GM21390 (cell line): ENCODE results near the gene SCAMP3.
"Not testable (repeated sequence)": the region's sequence is repeated elsewhere in the genome, so short reads cannot be mapped to it uniquely, and the experiment has no call there.

Source experiments
- ATAC-seq: cut with Tn5 transposase; IDR thresholded peaks from one replicate; pipeline ENCODE4 v1.9.1; 2021; ENCODE audit not compliant: unreplicated experiment

SCAMP3 gene

DNA sequence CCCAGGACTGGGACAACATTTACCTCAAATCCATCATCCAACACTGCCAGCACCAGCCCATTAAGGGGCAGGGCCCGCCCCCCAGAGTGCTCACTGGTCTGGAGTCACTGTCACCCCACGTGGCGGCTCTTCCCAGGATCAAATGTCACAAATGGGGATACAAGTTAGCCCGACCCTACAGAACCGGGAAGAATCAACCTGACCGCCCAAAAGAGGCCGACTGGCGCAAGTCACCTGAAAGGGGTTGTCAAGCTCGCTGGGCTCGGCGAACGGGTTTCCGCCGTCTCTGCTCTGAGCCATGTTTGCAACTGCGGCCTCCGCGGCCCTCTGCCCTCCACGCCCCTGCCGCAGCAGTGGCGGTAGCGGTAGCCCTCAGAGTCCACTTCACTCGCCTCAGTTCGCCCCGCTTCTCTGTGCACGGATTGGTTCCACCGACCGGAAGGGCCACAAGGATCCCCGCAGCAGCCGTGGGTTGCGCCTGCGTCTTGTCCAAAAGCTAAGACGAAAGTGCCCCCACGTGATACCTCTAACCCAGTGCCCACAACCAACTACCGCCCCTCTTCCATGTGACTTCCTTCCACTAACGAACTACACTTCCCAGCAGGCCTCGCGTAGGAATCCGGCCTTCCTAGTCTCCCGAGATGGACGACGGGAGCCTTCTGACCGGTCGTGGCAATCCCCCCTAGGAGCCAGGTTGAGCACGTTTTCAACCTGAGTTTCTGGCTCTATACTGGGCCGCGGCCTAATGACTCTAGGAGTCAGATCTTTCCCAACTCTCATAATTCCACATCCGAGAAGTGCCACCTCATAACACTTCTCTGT is at the start of gene SCAMP3:
Gene SCAMP3 (minus strand): TSS at position 509 of the 822 bp plus-strand sequence. CDS start 209 bp downstream, at position 300.
- peak; percentile 84 for ATAC-seq

DNA sequence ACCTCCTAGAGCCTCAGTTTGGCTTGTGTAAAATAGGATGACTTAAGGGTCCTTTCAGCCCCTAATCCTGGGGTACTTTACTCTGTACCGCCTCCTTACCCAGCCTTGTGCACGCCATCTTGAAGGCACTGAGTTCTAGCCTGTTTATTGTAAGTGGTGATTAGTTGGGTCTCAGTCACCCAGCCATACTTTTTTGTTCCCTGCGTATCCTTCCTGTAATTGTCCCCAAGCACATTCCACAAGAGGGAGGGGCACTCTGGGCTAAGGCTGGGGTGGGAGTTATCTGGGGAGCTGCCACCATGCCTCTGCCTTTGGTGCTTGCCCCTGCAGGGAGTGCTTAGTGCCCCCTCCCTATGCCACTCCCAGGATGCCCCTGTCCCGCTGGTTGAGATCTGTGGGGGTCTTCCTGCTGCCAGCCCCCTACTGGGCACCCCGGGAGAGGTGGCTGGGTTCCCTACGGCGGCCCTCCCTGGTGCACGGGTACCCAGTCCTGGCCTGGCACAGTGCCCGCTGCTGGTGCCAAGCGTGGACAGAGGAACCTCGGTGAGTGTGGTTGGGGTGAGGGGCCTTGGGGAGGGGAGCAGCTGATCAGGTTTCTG is 47.4 kb upstream of the SCAMP3 start:
- no peak for ATAC-seq

DNA sequence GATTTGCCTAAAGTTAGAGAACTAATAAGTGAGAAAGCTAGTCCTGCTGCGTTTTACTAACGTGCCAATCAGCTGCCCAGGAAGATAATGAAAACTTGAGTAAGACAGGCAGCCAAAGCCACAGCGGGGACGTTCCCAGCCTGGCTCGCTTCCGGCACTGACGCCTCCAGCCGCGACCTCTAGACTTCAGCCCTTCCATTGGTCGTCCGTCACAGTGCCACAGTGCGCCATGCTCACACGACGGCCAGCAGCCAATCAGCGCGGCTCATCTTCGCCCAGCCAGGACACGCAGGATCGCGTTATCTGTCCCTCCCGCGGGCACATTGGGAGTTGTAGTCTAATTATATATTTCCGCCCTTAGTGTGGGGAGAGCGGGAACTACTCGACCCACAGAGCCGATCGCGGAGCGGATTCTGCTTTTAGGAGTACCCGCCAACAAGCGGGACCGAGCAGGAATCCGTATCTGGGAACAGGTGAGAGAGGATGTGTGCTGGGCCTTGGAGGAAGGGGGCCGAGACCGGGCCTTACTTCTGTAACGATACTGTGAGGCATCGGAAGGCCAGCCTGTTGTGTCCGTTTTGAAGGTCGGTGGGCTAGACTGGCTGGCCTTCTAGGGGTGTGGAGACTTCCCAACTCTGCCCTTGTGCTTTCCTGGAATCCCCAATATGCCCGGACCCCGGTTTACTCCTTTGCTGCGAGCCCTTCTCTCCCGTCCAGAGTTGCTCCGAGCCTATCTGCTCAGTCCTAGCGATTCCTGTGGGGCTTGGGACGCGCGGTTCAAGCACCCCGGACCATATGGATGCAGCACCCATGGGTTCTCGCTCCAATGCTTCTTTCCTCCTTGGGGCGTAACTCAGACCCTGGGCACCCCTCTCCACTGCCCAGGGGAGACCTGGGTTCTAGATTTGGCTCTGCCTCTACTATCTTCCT is 46.6 kb upstream of the SCAMP3 start, which contains the start of gene FDPS:
Gene FDPS (plus strand): TSS at position 374 of the 930 bp plus-strand sequence. CDS start 924 bp downstream, outside the sequence.
- peak; percentile 94 for ATAC-seq

DNA sequence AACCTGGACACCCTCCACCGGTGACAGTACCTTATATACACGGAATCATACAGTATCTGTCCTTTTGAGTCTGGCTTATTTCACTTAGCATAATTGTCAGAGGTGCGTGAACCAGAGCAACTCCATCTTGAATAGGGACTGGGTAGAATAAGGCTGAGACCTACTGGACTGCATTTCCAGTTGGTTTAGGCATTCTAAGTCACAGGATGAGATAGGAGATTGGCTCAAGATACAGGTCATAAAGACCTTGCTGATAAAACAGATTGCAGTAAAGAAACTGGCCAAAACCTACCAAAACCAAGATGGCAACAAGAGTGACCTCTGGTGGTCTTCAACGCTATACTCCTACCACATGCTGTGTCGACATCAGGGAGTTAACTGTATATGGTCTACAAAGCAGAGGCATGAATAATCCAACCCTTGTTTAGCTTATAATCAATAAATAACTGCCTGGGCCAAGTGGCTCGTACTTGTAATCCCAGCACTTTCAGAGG is 45.1 kb upstream of the SCAMP3 start:
- no peak for ATAC-seq

DNA sequence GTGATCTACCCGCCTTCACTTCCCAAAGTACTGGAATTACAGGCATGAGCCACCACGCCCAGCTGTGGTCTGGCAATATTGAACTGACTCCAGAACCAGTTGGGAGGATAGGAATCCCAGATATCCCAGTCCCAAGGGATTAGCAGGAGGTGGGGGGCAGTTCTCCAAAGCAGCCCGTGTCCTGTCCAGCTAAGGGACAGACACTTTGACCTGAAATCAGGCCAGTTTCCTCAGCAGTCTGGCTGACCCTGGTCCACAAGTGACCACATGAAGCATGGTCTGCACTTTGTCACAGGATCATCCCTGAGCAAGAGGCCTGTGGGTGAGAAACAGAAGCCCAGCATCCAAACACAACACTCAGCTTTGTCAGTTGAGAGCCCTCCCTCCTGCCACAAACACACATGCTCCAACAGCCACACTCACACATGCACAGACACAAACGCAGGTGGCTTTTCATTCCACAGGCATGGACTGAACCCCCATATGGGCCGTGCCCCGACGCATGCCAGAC is 43.8 kb upstream of the SCAMP3 start:
- ATAC-seq = no peak

DNA sequence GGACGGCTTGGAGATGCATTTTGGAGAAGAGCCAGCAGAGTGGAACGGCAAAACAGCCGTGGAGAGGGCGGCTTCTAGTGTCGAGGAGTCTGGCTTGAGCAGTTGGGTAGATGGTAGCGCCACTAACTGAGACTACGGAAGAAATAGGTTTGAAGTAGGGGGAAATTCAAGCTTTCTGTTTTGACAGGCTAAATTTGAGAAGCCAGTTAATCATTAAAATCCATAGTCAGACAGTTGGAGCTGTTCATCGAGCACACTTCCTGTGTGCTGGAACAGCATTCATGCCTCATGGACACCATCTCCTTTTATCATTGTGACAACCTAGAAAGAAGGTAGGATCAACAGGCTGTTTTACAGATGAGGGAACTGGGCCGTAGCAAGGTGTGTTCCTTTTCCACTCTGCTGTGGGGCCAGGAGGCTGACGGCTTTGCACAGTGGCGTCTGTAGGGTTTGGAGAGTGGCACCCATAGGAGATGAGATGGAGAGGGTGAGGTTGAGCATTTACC is 42.5 kb upstream of the SCAMP3 start:
- ATAC-seq = no peak

DNA sequence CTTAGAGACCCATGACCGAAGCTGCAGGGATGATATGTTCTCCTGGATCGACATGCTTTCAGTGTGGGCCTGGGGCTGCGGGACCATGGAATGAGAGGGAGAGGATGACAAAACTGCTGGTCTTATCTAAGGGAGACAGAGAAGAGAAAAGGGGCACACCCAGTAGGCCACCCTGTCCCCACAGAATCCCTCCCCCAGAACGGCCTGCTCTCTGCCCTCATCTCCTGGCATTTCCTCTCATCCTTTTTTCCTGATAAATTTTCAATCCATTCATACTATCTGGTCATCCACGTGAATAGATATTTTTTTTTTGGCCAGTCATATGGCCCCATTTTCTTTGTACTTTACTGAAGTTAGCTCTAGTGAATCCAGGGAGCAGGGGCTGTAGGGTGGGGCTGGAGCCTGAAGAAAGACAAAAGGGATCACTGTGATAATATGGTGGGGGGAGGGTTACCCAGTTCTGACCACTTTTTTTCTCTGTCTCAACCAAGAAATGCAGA is 39.2 kb upstream of the SCAMP3 start, which contains the start of gene PKLR:
Gene PKLR (minus strand): TSS at position 97 of the 500 bp plus-strand sequence. CDS start 43 bp downstream, at position 54.
- ATAC-seq = no peak

DNA sequence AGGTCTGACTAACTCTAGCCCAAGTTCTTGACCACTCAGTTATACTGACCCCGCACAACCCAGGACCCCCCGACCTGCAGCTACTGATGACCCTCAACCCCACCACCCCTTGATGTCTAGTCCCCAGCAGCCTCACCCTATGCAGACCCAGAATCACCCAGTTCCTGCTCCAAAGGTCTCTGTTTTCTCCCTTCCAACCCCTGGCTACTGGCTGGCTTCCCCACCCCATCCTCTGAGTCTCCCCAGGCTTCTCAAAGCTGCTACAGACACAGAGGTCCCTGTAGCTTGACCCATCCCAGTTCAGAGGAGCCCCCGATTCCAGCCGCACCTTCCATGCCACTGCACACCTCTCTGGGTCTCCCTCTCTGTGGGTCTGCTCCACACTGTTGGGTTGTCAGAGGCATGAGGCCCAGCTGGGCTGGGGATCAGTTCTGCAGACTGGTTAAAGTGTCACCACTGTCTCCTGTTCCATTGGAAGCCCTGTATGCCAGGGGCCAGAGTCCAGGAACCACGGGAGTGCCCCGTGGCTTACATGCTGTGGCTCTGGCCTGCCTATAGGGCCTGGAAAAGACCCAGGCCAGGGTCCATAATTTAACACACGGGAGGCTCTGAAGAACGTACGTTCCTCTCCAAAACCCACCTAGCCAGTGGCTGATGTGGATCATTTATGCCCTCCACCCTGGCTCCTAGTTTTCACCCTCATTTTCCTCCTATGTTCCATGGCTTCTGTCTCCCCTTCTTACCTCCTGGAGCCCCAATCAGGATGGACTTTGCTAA is 38.6 kb upstream of the SCAMP3 start:
- ATAC-seq = no peak

DNA sequence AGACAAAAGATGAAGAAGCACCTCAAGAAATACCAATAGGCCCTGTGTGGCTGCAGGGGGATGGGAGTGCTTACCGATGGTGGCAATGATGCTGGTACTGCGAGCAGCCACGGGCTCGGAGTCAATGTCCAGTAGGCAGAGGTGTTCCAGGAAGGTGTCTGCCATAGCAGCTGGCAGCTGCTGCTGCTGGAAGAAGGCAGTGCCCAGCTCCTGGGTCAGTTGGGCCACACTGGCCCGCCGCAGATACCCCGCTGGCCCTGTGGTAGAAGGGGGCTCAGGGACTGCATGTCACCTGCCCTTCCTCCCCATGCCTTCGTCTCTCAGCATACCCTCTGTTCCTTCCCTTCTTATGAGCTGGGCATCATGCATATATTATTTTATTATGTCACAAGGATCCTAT is 37.9 kb upstream of the SCAMP3 start:
- ATAC-seq = no peak

DNA sequence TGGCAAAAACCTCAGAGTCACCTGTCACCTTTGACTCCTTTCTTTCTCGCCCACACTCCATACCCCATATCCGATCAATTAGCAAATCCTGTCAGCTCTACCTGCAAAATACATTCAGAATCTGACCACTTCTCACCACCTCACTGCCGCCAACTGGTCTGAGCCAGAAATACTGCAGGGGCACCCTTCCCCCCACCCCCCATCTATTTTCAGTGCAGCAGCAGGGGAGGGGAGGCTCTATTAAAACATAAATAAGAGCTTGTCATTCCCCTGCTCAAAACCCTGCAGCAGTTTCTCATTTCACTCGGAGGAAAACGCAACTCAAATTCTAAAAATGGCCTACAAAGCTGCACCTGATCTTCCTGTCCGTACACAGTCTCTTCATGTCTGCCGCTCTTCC is 35.2 kb upstream of the SCAMP3 start:
- ATAC-seq = no peak

DNA sequence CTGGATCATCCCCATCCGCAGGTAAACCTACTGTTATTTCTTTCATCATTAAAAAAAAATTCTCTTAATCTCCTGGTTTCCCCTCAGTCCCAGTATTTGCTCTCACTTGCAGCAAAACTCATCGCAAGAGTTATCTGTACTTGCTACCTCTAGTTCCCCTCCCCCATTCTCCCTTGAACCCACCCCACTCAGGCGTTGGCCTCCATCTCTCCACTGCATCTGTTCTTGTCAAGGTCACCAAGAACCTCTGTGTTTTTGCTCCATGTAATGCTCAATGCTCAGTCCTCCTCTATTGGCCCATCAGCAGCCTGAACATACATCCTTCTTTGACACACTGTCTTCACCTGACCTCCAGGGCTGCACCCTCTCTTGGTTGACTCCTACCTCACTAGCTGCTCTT is 34.5 kb upstream of the SCAMP3 start:
- ATAC-seq = no peak

DNA sequence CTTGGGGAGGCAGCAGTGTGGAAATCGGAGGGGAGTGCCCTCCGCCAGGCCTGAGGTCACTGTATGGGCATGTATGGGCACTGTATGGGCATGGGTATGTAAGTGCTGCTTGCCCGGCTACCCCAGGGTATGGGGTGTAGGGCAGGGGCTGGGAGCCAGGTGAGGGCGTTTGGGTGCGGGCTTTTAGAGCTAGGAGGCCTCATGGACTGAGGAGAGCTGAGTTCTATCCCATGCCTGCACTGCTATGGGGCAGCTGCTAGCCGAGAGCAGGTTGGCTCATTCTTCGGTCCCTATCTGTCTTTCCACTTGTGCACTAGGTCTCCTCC is 33.7 kb upstream of the SCAMP3 start:
- ATAC-seq = no peak

DNA sequence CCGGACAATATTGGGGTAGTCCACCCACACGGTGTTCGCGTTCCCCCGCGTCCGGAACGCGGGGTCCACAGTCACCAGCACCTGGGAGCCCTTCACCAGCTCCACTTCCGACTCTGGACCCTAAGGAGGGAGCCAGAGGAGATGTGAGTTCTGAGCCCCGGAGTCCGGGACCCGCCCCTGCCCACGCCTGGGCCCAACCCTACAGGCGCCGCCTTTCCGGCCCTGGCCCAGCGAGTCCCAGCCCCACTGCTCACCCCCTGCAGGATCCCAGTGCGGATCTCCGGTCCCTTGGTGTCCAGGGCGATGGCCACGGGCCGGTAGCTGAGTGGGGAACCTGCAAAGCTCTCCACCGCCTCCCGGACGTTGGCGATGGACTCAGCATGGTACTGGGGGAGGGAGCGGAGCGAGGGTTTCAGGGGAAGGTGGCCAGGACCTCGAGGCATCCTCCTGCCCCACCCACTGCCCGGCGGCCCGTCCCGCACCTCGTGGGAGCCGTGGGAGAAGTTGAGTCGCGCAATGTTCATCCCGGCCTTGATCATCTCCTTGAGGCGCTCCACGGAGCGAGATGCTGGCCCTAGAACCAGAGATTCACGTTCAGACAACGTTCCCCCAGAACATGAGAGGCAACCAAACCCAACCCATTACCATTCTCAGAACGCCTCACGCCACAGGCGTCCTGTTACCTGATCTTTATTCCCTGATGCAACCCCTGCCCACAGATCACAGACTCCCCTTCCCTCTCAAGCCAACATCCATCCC is 33.2 kb upstream of the SCAMP3 start:
- ATAC-seq = no peak

DNA sequence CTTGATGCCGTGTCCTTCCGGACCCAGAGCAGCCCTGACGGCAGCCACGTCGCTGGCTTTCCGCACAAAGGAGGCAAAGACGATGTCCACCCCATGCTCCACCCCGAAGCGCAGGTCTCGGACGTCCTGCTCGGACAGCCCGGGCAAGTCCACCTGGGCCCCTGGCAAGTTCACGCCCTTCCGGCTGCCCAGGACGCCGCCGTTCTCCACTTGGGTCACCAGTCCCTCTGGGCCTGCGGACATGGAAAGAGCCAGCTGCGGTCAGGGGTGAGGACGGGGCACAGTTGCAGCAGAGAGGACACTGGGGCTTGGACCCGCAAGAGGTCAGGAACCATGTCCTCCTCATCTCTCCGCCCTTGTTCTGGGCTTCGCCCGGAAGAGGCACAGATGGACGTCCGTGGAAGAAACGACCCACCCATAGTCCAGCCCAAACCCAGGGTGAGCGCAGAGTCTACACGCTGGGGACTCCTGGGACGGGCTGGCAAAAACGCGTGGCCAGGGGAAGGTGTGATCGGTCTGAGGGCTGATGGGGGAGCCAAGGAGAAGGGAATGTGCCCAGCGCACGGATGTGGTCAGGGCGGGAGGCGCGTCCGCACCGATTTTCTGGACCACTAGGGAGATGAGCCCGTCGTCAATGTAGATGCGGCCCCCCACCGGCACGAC is 32.5 kb upstream of the SCAMP3 start:
- ATAC-seq = no peak

DNA sequence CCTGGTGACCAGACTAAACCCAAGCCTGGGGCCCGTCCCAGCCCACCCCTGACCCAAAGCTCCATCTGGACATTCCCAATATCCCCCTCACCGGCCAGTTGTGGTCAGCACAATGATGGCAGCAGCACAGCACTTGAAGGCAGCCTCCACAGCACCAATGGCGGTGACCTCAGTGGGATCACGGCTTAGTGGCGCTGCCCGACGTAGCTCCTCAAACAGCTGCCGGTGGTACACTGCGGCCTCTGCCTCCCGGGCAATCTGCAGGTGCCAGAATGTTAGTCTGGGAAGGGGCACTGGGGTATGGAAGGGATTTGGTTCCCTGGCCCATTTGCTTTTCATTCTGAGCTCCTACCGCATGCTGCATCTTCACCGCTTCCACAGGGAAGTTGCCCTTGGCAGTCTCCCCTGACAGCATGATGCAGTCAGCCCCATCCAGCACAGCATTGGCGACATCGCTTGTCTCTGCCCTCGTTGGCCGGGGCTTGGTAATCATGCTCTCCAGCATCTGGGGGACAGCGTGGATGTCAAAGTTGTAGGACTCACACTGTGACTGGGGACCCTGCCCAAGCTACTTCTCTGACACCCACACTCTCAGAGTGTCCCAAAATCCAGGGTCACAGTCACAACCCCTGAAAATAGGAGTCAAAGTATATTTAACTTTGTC is 31.1 kb upstream of the SCAMP3 start:
- ATAC-seq = no peak

DNA sequence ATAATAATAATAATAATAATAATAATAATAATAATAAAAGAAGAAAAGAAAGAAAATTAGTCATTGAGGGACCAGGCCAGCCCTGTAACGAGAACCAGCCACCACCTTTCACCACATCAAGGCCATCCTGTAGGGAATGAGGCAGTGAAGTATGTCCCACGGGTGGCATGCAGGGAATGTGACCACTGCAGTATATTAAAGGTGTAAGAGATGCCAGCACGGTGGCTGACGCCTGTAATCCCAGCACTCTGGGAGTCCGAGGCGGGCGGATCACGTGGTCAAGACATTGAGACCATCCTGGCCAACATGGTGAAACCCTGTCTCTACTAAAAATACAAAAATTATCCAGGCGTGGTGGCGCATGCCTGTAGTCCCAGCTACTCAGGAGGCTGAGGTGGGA is 28.8 kb upstream of the SCAMP3 start:
- not testable (repeated sequence) for ATAC-seq

DNA sequence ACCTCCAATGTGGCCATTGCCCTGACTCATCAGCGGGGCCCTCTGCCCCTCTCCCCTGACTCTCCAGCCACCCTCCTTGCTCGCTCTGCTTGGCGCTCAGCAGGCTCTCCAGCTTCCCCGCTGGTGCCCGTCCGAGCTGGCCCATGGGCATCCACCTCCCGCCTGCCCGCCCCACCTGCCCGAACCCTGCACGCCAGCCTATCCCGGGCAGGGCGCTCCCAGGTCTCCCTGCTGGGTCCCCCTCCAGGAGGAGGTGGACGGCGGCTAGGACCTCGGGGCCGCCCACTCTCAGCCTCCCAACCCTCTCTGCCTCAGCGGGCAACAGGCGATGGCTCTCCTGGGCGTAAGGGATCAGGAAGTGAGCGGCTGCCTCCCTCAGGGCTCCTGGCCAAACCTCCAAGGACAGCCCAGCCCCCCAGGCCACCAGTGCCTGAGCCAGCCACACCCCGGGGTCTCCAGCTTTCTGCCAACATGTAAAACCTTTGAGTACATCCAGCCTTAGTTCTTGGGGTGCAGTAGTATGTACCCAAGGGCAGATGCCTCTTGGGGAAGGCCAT is 25.9 kb upstream of the SCAMP3 start:
- ATAC-seq = no peak

DNA sequence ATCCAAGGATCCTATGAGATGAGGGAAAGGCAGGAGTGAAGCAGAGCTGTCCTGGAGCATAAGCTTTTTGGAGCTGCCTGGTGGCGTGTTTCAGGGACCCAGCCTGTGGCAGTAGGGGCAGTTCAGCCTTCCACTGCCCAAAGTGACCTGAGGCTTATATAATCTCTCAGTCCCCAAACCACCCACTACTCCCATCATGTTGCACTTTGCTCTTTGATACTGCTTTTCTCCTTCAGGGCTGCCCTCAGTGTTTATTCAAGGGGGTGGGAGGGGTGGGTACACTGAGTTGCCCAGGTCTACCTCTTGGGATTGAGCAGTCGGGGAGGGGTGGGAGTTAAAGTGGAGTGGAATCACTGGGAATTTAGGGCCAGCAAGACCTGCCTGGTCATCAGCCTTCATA is 24.4 kb upstream of the SCAMP3 start:
- ATAC-seq = no peak
